ENCODE data around the gene MMP24OS. TPM values are rescaled to one million over a fixed set of nuclear protein-coding genes. Genes with fewer than 3 reads are reported as not detected.
A peak's percentile ranks its signal among the peaks of the same experiment; 100 is the strongest.

Gene MMP24OS
- total and polyA plus RNA-seq, 8 donors, result 31.9 to 109 (median 42.1) TPM

DNA sequence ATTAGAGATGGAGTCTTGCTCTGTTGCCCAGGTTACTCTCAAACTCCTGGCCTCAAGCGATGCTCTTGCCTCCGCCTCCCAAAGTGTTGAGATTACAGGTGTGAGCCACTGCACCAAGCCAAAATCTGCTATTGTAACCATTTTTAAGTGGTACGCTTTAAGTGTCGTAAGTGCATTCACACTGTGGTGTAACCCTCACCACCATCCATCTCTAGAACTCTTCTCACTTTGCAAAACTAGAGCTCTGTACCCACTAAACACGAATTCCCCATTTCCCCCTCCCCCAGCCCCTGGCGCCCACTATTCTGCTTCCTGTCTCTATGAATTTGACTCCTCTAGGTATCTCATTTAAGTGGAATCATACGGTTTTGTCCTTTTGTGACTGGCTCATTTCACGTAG is 17.1 kb upstream of the MMP24OS start:
- Histone ChIP-seq H3K4me1 (no peaks in the 10 kb centered on the region), H3K9me3 (no peaks in the 10 kb centered on the region), H3K27me3 (peaks cover 0 to 52% of the 10 kb centered on the region in 2 donors), H3K36me3 (no peaks in the 10 kb centered on the region), H3K27ac (no peak overlapping the region), H3K4me3 (no peak overlapping the region)
- intact Hi-C loops (cut with DNase I), result no loop called here
- TF ChIP-seq CTCF (IDR thresholded peaks at IDR 0.05), result no peak
- no peak for DNase-seq
- ATAC-seq, result no peak

- H3K27ac ChIP-seq, result no peak overlapping the region
- intact Hi-C loops (cut with DNase I), result no loop called here
- H3K36me3 ChIP-seq, result no peaks in the 10 kb centered on the region
- peaks cover 0 to 52% of the 10 kb centered on the region in 2 donors for H3K27me3 ChIP-seq
- no peaks in the 10 kb centered on the region for H3K4me1 ChIP-seq
- no peak for ATAC-seq
- H3K9me3 ChIP-seq, result no peaks in the 10 kb centered on the region
- no peak for DNase-seq
- TF ChIP-seq CTCF (IDR thresholded peaks at IDR 0.05), result no peak
- no peak overlapping the region for H3K4me3 ChIP-seq
Measured at GRCh38 chr20:35294293-35294685, 16.4 kb upstream of the MMP24OS start.

DNA sequence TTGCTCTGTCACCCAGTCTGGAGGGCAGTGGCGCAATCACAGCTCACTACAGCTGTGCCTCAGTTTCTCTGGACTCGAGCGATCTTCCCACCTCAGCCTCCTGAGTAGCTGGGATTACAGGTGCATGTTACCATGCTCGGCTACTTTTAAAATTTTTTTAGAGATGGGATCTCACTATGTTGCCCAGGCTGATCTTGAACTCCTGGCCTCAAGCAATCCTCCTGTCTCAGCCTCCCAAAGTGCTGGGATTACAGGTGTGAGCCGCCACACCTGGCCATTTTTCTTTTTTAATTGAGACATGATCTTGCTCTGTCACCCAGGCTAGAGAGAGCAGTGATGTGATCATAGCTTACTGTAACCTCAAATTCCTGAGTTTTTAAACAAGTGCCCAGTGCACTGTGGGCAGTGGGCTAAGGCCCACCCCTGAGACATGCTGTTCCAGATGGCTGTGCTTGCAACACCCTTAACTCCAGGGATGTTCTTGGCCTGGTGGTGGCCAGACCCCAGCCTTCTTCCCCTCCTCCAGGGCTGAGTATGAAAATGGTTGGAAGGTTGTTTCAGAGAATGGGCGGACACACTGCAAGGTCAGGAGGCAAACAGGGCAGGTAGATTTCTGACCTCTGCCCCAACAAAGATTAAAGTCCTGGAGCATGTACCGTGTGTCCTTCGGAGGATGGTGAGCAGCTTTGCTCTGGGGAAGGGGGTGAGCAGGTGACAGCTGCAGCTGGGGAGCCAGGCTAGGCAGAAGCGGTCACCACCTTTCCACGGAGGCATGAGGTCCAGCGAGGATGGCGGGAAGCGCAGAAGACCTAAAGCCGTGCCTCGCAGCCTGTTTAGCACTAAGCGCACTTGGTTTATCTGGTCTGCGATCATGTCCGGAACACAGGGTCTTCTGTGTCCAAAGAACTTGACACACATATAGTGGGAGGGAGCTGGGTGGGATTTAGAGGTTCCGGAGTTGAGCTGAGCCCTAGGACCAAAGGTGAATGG is 15.7 kb upstream of the MMP24OS start:
- Histone ChIP-seq H3K27ac (no peak overlapping the region), H3K36me3 (no peaks in the 10 kb centered on the region), H3K27me3 (peaks cover 0 to 52% of the 10 kb centered on the region in 2 donors), H3K9me3 (no peaks in the 10 kb centered on the region), H3K4me1 (no peaks in the 10 kb centered on the region), H3K4me3 (no peak overlapping the region)
- DNase-seq (no peak), ATAC-seq (no peak)
- no peak for TF ChIP-seq CTCF (IDR thresholded peaks at IDR 0.05)
- intact Hi-C loops (cut with DNase I), result no loop called here

GRCh38 chr20:35292504-35293285 is 14.8 kb upstream of the MMP24OS start:
- H3K9me3 ChIP-seq, result no peaks in the 10 kb centered on the region
- intact Hi-C loops (cut with DNase I), result no loop called here

More at GRCh38 chr20:35292504-35293285, 14.8 kb upstream of the MMP24OS start:
- DNase-seq (peak in 1 of 4 donors; percentile 71), ATAC-seq (no peak)
- no peak for TF ChIP-seq CTCF (IDR thresholded peaks at IDR 0.05)
- Histone ChIP-seq H3K36me3 (no peaks in the 10 kb centered on the region), H3K27me3 (peaks cover 0 to 52% of the 10 kb centered on the region in 2 donors), H3K4me1 (no peaks in the 10 kb centered on the region), H3K4me3 (no peak overlapping the region), H3K27ac (no peak overlapping the region)
